GM06990 (cell line): ENCODE results near the gene SGF29.

ENCODE experiments used
- DNase-seq: peaks from one replicate; pipeline ENCODE4 v3.0.0-alpha.2; 2011; ENCODE audit not compliant: insufficient read length; ENCODE audit errors: extremely low read depth
- H3K27me3 ChIP-seq: replicated peaks from 2 replicates; pipeline ENCODE4 v1.6.0; 2011; ENCODE audit warnings: low read length; ENCODE audit not compliant: control insufficient read depth, insufficient read depth
- H3K36me3 ChIP-seq: 2 replicates; pipeline ENCODE4 v1.5.1; 2011; ENCODE audit warnings: low read length; ENCODE audit not compliant: control insufficient read depth, insufficient read depth
- H3K4me3 ChIP-seq: replicated peaks from 2 replicates; pipeline ENCODE4 v1.5.1; 2011; ENCODE audit warnings: low read depth, mild to moderate bottlenecking, control low read depth, low read length
- CTCF ChIP-seq: IDR thresholded peaks from 2 replicates; pipeline ENCODE4 v1.5.1; 2011; ENCODE audit warnings: low read length, control low read depth, mild to moderate bottlenecking, inconsistent platforms; ENCODE audit not compliant: insufficient read depth, poor library complexity, severe bottlenecking

The SGF29 gene

GRCh38 chr16:28531777-28532744 lies 21.7 kb upstream of the SGF29 start:
- Histone ChIP-seq H3K36me3 (no peaks in the 10 kb centered on the region), H3K27me3 (no peaks in the 10 kb centered on the region), H3K4me3 (no peak overlapping the region)
- DNase-seq = no peak
- no peak for TF ChIP-seq CTCF

- no peak for TF ChIP-seq CTCF
- no peaks in the 10 kb centered on the region for H3K27me3 ChIP-seq
- no peaks in the 10 kb centered on the region for H3K36me3 ChIP-seq
- DNase-seq = no peak
- no peak overlapping the region for H3K4me3 ChIP-seq
Measured at GRCh38 chr16:28532940-28533647, 20.6 kb upstream of the SGF29 start.

- Histone ChIP-seq H3K27me3 (no peaks in the 10 kb centered on the region), H3K4me3 (no peak overlapping the region), H3K36me3 (no peaks in the 10 kb centered on the region)
- no peak for DNase-seq
- no peak for TF ChIP-seq CTCF
Measured at GRCh38 chr16:28534542-28535373, 19.0 kb upstream of the SGF29 start.

- no peak for DNase-seq
- TF ChIP-seq CTCF = no peak
- H3K27me3 ChIP-seq = no peaks in the 10 kb centered on the region
- H3K4me3 ChIP-seq = no peak overlapping the region
- H3K36me3 ChIP-seq = no peaks in the 10 kb centered on the region
Measured at GRCh38 chr16:28537076-28537475, 16.6 kb upstream of the SGF29 start.

GRCh38 chr16:28537964-28538732 lies 15.6 kb upstream of the SGF29 start:
- H3K36me3 ChIP-seq = no peaks in the 10 kb centered on the region
- TF ChIP-seq CTCF = no peak
- no peak for DNase-seq
- H3K27me3 ChIP-seq = no peaks in the 10 kb centered on the region
- H3K4me3 ChIP-seq = no peak overlapping the region
